Mesenteric fat pad (tissue), 1 donor: Measurements from ENCODE around the gene PLOD1. TPM values are rescaled to one million over a fixed set of nuclear protein-coding genes. Genes with fewer than 3 reads are reported as not detected.

Source experiments
- total RNA-seq: library from RNA; stranded (reverse); fragmentation: NEBNext Ultra II Directional; extraction: Animal tissue kit (Norgen Biotek cat#: 25700); gene quantifications from one replicate; pipeline ENCODE4 v1.2.1, GENCODE V29; 2021
- donor health status: DM: yes; HTN: yes; CAD: no.

PLOD1 gene
- total RNA-seq, 1 donor from 2014 or later, result 66.9 TPM

Other genes starting within 250 kb of the PLOD1 start
- not detected for gene DRAXIN, start 243.0 kb upstream of the PLOD1 start, total RNA-seq
- 39.8 TPM for gene AGTRAP, start 198.6 kb upstream of the PLOD1 start, total RNA-seq
- gene C1orf167, start 172.5 kb upstream of the PLOD1 start, total RNA-seq, result 1.1 TPM
- gene MTHFR, start 128.8 kb upstream of the PLOD1 start, total RNA-seq, result 35.8 TPM
- gene CLCN6, start 128.5 kb upstream of the PLOD1 start, total RNA-seq, result 24.1 TPM
- gene NPPA, start 86.9 kb upstream of the PLOD1 start, total RNA-seq, result not detected
- gene NPPB, start 75.8 kb upstream of the PLOD1 start, total RNA-seq, result not detected
- gene KIAA2013, start 8.3 kb upstream of the PLOD1 start, total RNA-seq, result 35.9 TPM
- 93.6 TPM for gene MFN2, start 45.7 kb downstream of the PLOD1 start, total RNA-seq
- 35.7 TPM for gene MIIP, start 84.8 kb downstream of the PLOD1 start, total RNA-seq
- gene TNFRSF8, start 128.6 kb downstream of the PLOD1 start, total RNA-seq, result 2.1 TPM
- 95.6 TPM for gene TNFRSF1B, start 232.3 kb downstream of the PLOD1 start, total RNA-seq